ENCODE results near the gene MUC6.

- TF ChIP-seq ARNT (IDR thresholded peaks at IDR 0.05) (no peak), CTBP1 (IDR thresholded peaks at IDR 0.05; ENCODE audit: borderline replicate concordance) (no peak), NFRKB (IDR thresholded peaks at IDR 0.05) (no peak), FOXK2 (IDR thresholded peaks at IDR 0.05) (no peak), ELF4 (IDR thresholded peaks at IDR 0.05) (no peak), FOXM1 (IDR thresholded peaks at IDR 0.05; ENCODE audit: borderline replicate concordance) (no peak), BHLHE40 (IDR thresholded peaks at IDR 0.05; ENCODE audit: borderline replicate concordance) (no peak), PKNOX1 (IDR thresholded peaks at IDR 0.05) (no peak), SP1 (IDR thresholded peaks at IDR 0.05) (no peak), SUZ12 (IDR thresholded peaks at IDR 0.05) (no peak), ZNF384 (IDR thresholded peaks at IDR 0.05) (no peak), L3MBTL2 (conservative IDR thresholded peaks at IDR 0.05) (no peak), FOXA1 (IDR thresholded peaks at IDR 0.05) (no peak)
Measured at GRCh38 chr11:1070594-1071462, 34.3 kb upstream of the MUC6 start.

Data from HEK293T (cell line).